ENCODE results near the gene SLC27A2.
"Not testable (repeated sequence)": the region's sequence is repeated elsewhere in the genome, so short reads cannot be mapped to it uniquely, and the experiment has no call there.

SLC27A2 gene

DNA sequence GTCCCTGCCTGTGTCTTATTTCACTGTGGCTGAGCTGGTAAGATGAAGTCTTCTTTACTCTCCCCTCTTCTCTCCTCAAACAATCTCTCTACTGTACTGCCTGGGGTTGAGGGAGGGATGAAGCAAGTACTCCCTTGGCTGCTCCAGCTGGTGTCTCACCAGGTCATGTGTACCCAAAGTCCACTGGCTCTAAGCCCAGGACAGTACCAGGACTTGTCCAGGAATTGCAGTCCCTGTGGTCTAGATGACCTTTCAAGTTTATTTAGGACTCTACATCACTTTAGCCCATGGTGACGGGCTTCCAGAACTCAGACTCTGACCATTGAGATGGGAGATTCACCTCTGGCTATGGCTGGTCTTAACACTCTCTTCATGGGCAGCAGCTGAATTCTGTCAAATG lies 17.5 kb upstream of the SLC27A2 start:
- no peak for DNase-seq

DNA sequence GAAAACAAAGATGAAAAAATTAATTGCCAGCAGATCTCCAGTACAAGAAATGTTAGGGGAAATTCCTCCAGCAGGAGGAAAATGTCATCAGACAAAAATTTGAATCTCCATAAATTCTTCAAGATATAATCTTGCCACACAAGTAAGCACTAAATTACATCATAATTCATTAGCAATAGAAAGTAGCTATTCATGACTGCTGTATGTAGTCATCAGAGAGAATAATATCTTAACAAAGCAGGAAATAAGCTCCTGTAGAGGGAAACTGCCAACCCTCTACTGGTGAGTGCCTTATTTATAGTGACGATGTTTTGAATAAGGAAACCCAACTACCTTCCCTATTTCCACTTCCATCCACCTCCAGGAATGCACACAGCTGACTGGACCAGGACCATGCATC lies 15.8 kb upstream of the SLC27A2 start:
- no peak for DNase-seq

GRCh38 chr15:50167110-50167509 lies 14.9 kb upstream of the SLC27A2 start:
- DNase-seq, result no peak

- no peak for DNase-seq
These were observed 13.6 kb upstream of the SLC27A2 start for GRCh38 chr15:50168379-50168778.

DNA sequence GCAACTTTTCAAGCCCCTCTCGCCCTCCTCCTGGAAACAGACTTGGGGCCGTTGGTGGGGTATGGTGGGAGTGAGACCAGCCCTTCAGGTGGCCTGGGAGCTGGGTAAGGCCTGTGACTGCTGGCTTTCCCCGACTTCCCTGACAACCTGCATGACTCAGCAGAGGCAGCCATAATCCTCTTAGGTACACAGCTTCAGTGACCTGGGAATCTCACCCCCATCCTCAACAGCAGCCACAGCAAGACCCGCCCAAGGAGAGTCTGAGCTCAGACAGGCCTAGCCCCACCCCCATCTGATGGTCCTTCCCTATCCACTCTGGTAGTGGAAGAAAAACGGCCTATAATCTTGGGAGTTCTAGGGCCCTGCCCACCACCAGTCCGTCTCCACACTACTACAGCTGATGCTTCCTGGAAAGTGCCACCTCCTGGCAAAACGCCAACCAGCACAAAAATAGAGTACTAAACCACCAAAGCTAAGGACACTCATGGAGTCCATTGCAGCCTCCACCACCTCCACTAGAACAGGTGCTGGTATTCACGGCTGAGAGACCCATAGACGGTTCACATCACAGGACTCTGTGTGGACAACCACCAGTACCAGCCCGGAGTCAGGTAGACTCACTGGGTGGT lies 13.1 kb upstream of the SLC27A2 start:
- DNase-seq, result no peak

DNA sequence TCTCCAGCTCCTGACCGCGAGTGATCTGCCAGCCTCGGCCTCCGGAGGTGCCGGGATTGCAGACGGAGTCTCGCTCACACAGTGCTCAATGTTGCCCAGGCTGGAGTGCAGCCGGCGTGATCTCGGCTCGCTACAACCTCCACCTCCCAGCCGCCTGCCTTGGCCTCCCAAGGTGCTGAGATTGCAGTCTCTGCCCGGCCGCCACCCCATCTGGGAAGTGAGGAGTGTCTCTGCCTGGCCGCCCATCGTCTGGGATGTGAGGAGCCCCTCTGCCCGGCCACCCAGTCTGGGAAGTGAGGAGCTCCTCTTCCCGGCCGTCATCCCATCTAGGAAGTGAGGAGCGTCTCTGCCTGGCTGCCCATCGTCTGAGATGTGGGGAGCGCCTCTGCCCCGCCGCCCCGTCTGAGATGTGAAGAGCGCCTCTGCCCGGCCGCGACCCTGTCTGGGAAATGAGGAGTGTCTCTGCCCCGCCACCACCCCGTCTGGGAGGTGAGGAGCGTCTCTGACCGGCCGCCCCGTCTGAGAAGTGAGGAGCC lies 9.6 kb upstream of the SLC27A2 start:
- not testable (repeated sequence) for DNase-seq

DNA sequence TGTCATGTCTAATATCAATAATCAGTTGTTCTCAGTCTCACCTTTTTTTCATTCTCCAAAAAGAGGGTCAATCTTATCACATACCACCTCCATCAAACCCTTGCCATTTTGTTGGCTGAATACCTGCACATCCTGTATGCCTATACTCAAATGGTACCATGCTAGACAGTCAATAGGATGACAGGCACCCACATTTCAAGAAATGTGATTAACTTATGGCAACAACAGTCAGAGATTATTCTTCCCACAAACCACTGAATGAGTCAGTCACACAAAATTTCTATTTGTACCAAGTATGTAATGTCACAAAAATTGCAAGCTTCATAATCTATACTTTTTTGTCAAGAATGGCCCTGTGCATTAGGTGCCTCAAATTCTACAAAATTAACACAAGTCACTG lies 5.1 kb upstream of the SLC27A2 start:
- no peak for DNase-seq

DNA sequence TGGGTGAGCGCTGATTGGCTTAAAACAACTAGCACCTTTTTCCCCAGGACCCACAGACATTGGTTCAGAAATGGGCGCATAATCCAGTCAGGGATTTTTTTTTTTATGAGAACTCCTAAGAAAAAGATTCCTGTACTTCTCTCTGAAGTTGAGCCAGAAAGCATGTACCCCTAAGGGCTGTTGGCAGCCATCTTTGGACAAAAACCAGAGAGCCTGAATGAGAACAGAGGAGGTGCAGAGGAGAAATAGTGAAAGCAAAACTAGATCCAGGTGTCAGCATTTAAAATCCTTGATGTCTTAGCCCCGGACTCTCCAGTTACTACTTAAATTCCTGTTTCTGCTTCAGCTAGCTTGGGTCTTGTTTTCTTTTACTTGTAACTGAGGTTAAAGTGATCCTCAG lies 1.9 kb upstream of the SLC27A2 start:
- DNase-seq, result no peak

GRCh38 chr15:50180582-50180981 lies 1.4 kb upstream of the SLC27A2 start:
- DNase-seq, result no peak

DNA sequence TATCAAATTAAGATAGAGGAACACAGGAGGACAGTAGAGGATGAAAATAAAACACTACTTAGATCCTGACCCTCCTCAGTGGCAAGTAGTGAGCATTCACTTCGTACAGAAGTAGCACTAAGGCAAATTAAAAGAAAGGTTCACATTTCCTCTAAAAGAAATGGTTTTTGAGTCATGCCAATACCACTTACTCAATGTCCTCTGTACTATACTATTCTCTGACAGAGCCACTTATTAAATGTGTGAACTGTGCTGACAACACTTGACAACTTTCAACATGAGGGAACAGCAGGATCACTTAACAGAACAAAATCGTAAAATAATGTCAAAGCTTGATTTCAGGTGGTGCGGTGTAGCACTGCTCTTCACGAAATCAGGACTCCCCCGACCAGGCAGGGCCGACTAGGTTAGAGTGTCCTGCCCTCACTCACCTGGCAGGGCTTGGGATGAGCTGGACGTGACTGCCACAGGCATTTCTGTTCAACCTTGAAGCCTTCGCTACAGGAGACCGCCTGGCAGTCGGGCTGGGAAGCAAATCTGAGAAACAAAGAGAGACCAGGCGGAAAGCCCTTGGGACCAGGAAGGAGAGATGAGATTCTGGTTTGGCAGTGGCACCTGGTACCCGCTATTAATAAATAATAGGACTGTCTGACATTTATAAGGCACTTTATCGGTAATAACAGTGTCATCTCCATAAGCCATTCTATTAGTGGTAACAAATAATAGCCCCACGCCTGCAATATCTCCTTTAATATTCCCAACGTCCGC lies 611 bp upstream of the SLC27A2 start:
- DNase-seq, result no peak

DNA sequence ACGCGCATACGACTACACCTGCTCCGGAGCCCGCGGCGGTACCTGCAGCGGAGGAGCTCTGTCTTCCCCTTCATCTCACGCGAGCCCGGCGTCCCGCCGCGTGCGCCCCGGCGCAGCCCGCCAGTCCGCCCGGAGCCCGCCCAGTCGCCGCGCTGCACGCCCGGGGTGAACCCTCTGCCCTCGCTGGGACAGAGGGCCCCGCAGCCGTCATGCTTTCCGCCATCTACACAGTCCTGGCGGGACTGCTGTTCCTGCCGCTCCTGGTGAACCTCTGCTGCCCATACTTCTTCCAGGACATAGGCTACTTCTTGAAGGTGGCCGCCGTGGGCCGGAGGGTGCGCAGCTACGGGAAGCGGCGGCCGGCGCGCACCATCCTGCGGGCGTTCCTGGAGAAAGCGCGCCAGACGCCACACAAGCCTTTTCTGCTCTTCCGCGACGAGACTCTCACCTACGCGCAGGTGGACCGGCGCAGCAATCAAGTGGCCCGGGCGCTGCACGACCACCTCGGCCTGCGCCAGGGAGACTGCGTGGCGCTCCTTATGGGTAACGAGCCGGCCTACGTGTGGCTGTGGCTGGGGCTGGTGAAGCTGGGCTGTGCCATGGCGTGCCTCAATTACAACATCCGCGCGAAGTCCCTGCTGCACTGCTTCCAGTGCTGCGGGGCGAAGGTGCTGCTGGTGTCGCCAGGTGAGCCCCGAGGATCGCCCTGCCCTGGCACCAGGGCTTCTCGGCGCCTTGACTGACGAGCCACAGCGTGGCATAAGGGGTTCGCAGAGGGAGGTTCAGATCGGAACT lies 420 bp downstream of the SLC27A2 start:
- peak; percentile 17 for DNase-seq

DNA sequence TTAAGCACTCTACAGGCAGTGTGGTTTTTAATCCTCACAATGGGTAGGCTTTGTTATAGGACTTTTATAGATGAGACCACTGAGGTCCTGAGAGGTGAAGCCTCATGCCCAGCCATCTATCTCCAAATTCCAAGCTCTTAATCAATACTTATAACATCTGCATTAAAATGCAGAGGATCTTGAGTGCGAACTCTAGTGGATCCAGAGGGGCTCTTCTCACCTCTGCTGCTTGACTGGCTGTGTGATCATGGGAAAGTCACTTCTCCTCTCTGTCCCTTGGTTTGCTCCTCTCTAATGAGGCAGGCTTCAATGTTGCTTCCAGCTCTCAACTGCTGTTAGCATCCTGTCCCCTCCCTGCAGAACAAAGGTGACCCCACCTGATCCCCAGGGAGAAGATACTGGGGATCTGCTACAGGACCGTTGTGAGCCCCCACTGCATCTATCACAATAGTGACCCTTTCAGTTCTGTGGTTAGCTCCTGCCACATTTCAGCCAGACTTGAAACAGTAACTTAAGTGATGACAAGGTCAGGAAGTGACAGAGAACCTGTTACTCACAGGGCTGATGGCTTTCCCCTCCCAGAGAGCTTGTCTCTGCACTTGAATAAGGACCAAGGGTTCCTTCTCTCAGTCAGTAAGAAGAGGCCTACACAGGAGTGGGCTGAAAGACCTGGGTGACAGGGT lies 1.3 kb downstream of the SLC27A2 start:
- no peak for DNase-seq

GRCh38 chr15:50184863-50185504 lies 3.0 kb downstream of the SLC27A2 start:
- no peak for DNase-seq

- no peak for DNase-seq
These were observed 4.1 kb downstream of the SLC27A2 start for GRCh38 chr15:50186090-50186489.

DNA sequence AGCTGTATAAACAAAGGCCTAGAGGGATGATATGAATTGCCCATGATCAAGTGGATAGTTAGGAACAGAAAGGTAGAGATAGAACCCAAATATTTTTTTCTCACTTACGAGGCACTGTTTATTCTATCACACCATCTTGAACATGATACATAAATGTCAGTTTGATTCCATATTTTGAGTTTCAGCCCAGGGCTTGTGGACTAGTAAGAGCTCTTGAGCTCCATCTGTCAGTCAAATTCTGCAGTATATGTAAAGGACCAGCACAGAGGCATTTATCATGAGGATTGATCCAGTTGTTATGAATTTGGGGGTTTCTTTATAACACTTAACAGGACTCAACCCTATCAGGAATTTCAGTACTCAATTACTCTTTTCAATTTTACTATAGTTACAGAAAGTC lies 4.8 kb downstream of the SLC27A2 start:
- no peak for DNase-seq

GRCh38 chr15:50187525-50187924 lies 5.5 kb downstream of the SLC27A2 start:
- no peak for DNase-seq

DNA sequence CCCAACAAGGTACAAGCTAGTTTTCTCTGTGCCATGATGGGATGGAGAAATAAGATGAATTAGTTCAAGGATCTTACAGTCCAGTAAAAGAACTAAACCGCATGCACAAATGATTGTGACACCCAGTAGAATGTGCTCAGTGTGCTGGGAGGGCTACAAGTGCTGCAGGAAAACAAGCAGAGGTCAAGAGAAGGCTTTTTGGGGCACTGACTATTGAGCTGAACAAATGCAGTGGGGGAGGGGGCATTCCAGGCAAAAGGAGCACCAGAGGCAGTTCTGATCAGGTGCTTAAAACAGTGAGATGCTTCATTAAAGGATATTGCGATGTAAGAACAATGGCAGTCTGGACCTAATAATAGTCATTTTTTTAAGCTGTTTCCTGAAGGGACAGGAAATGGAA lies 6.0 kb downstream of the SLC27A2 start:
- DNase-seq, result no peak

DNA sequence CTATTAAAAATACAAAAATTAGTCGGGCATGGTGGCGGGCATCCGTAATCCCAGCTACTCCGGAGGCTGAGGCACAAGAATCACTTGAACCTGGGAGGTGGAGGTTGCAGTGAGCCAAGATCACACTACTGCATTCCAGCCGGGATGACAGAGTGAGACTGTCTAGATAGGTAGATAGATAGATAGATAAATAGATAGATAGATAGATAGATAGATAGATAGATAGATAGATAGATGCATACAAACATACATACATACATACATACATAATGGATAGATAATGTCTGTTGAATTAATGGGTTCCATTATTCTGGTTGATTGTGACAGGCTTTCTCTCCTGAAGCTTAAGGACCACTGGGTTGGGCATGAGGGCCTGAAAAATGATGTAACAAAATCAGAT lies 6.8 kb downstream of the SLC27A2 start:
- DNase-seq, result not testable (repeated sequence)

GRCh38 chr15:50189633-50190032 lies 7.6 kb downstream of the SLC27A2 start:
- DNase-seq, result no peak

DNA sequence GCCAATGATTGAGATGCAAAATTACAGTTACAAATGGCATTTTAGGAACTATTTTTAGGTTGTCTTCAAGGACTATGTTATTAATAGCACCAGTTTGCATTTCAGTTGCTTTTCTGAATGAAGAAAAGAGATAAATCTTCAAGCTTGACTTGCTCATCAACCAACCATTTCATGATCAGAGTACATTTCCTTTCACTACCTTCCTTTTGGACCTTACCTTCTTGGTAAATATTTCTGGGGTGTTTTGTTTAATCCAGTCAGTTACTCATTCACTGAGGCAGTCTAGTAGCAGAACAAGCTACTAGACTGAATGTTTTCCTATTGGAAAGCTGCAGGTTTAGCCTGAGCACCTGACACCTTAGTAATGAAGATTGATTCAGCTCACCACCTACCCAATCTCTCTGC lies 8.2 kb downstream of the SLC27A2 start:
- DNase-seq, result no peak

GRCh38 chr15:50190723-50191122 lies 8.7 kb downstream of the SLC27A2 start:
- no peak for DNase-seq

DNA sequence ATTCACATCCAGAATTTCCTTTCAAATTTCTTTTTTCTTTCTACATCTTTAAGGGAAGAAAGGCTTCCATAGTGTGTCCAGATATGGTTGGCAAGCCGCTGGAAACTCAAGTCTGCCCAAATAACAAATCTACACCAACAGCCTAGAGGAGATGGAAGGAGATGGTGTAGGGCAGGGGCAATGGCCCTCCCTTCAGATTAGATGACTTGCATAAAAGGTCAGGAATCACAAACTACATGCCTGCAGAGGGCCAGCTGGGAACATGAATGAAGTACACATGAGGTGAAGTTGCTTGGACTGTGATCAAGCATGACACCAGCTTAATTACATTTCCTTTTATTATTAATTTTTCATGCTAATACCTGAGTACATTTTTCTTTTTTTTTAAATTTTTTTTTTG lies 10.2 kb downstream of the SLC27A2 start:
- no peak for DNase-seq

Data from NCI-H2107 (cell line).